Activated B cell treated with CpG ODN at 0.5 μM for 24 hours (primary cell): ENCODE measurements around the gene NAT9. TPM values are rescaled to one million over a fixed set of nuclear protein-coding genes. Genes with fewer than 3 reads are reported as not detected.
A peak's percentile ranks its signal among the peaks of the same experiment; 100 is the strongest.

ENCODE experiments used
- ATAC-seq: fragments of 200-7000 bp; cut with Tn5 transposase; one replicate; pipeline ENCODE4 v1.10.0; 2021; ENCODE audit warnings: low read depth, mild to moderate bottlenecking, moderate library complexity
- CTCF ChIA-PET: fragments of 350-600 bp; sonication (Branson Sonifier 250); formaldehyde crosslinking; loops from one replicate; lab custom pipeline; 2021; ENCODE audit warnings: antibody characterized with exemption; lab: Charles Lee
- POLR2A ChIA-PET: fragments of 350-600 bp; sonication (Branson Sonifier 250); formaldehyde crosslinking; loops from one replicate; lab custom pipeline; 2021; ENCODE audit warnings: antibody characterized with exemption; lab: Charles Lee
- DNase-seq: peaks from one replicate; pipeline ENCODE4 v3.0.0; 2022
- H3K27ac Mint-ChIP-seq: one replicate; pipeline ENCODE4 v1.8.0; 2020; ENCODE audit warnings: mixed read lengths
- H3K27me3 Mint-ChIP-seq: one replicate; pipeline ENCODE4 v1.8.0; 2021; ENCODE audit warnings: mixed read lengths
- H3K36me3 Mint-ChIP-seq: one replicate; pipeline ENCODE4 v1.8.0; 2021; ENCODE audit warnings: low read depth, mixed read lengths
- H3K4me1 Mint-ChIP-seq: one replicate; pipeline ENCODE4 v1.8.0; 2021; ENCODE audit warnings: mixed read lengths
- H3K4me3 Mint-ChIP-seq: one replicate; pipeline ENCODE4 v1.8.0; 2020; ENCODE audit warnings: mild to moderate bottlenecking, mixed read lengths
- H3K9me3 Mint-ChIP-seq: one replicate; pipeline ENCODE4 v1.8.0; 2020; ENCODE audit warnings: mixed read lengths
- CTCF ChIP-seq: fragments of 200-600 bp; IDR thresholded peaks from one replicate; pipeline ENCODE4 v1.8.0; 2022; ENCODE audit warnings: antibody characterized with exemption, mild to moderate bottlenecking
- intact Hi-C: fragments of 100-400 bp; cut with micrococcal nuclease; formaldehyde crosslinking; loops from one replicate; pipeline ENCODE4 v1.15.1; 2024
- total RNA-seq: library from RNA; stranded (reverse); gene quantifications from 2 replicates; pipeline ENCODE4 v1.2.3, GENCODE V29; 2022

Gene NAT9
- total RNA-seq, 1 donor from 2014 or later, result 79.7 TPM

GRCh38 chr17:74733365-74734122 is 42.6 kb downstream of the NAT9 start:
- H3K27me3 Mint-ChIP-seq, result no peaks in the 10 kb centered on the region
- intact Hi-C loops, result loop anchor here (10.0 kb wide), 1 partner anchor 299 kb away; the partner anchor contains the start of gene GPRC5C
- H3K4me1 Mint-ChIP-seq, result peaks cover 32% of the 10 kb centered on the region
- no peaks in the 10 kb centered on the region for H3K9me3 Mint-ChIP-seq
- no peak for DNase-seq
- TF ChIP-seq CTCF, result no peak
- no peak overlapping the region for H3K4me3 Mint-ChIP-seq
- ChIA-PET POLR2A (no interaction called here), CTCF (no interaction called here)
- H3K36me3 Mint-ChIP-seq, result no peaks in the 10 kb centered on the region
- H3K27ac Mint-ChIP-seq, result peak overlapping the region; percentile 5
- no peak for ATAC-seq

GRCh38 chr17:74732042-74732867 is 43.9 kb downstream of the NAT9 start:
- intact Hi-C loops, result loop anchor here (10.0 kb wide), 1 partner anchor 297 kb away; the partner anchor contains the start of gene GPRC5C
- no peak overlapping the region for H3K27ac Mint-ChIP-seq
- H3K4me1 Mint-ChIP-seq, result peaks cover 20% of the 10 kb centered on the region
- no peak for TF ChIP-seq CTCF
- H3K4me3 Mint-ChIP-seq, result no peak overlapping the region
- CTCF ChIA-PET, result interaction anchor here (1.1 kb wide), 1 partner anchor 75 kb away, joined by 5 read pairs; no protein-coding TSS in a partner anchor
- ATAC-seq (no peak), DNase-seq (no peak)
- H3K9me3 Mint-ChIP-seq, result no peaks in the 10 kb centered on the region
- H3K36me3 Mint-ChIP-seq, result no peaks in the 10 kb centered on the region
- no peaks in the 10 kb centered on the region for H3K27me3 Mint-ChIP-seq
- POLR2A ChIA-PET, result interaction anchor here (0.7 kb wide), 1 partner anchor 526 kb away, joined by 4 read pairs; no protein-coding TSS in a partner anchor

GRCh38 chr17:74731347-74731605 is 44.9 kb downstream of the NAT9 start:
- Mint-ChIP-seq H3K4me3 (no peak overlapping the region), H3K36me3 (no peaks in the 10 kb centered on the region), H3K4me1 (peaks cover 17% of the 10 kb centered on the region), H3K27ac (no peak overlapping the region), H3K9me3 (no peaks in the 10 kb centered on the region), H3K27me3 (no peaks in the 10 kb centered on the region)
- ChIA-PET POLR2A (interaction anchor here (0.7 kb wide), 1 partner anchor 525 kb away, joined by 4 read pairs; no protein-coding TSS in a partner anchor), CTCF (no interaction called here)
- DNase-seq (no peak), ATAC-seq (no peak)
- TF ChIP-seq CTCF, result no peak
- intact Hi-C loops, result loop anchor here (10.0 kb wide), 1 partner anchor 296 kb away; the partner anchor contains the start of gene GPRC5C

- no peaks in the 10 kb centered on the region for H3K9me3 Mint-ChIP-seq
- intact Hi-C loops, result loop anchor here (10.0 kb wide), 1 partner anchor 296 kb away; the partner anchor contains the start of gene GPRC5C
- ATAC-seq, result peak; percentile 73
- ChIA-PET CTCF (no interaction called here), POLR2A (interaction anchor here (0.8 kb wide), 1 partner anchor 11 kb away, joined by 3 read pairs; no protein-coding TSS in a partner anchor)
- H3K27ac Mint-ChIP-seq, result no peak overlapping the region
- H3K27me3 Mint-ChIP-seq, result no peaks in the 10 kb centered on the region
- no peak for TF ChIP-seq CTCF
- no peak for DNase-seq
- H3K4me3 Mint-ChIP-seq, result no peak overlapping the region
- H3K4me1 Mint-ChIP-seq, result peaks cover 15% of the 10 kb centered on the region
- no peaks in the 10 kb centered on the region for H3K36me3 Mint-ChIP-seq
Measured at GRCh38 chr17:74730491-74731346, 45.4 kb downstream of the NAT9 start.
